Caco-2 (cell line): ENCODE results near the gene RSPO1. TPM values are rescaled to one million over a fixed set of nuclear protein-coding genes. Genes with fewer than 3 reads are reported as not detected.

Experiments used
- BruUV-seq: library from RNA; stranded (reverse); fragments of 400-500 nt; replicated peaks from 2 replicates; lab custom pipeline; 2021; lab: Mats Ljungman, UMichigan
- CTCF ChIA-PET: fragments of 300-600 bp; sonication (Branson Sonifier 250); formaldehyde crosslinking; loops from one replicate; lab custom pipeline; 2022; ENCODE audit warnings: antibody characterized with exemption; lab: Charles Lee
- POLR2A ChIA-PET: fragments of 300-600 bp; sonication (Branson Sonifier 250); formaldehyde crosslinking; loops from one replicate; lab custom pipeline; 2022; ENCODE audit warnings: antibody characterized with exemption; lab: Charles Lee
- DNase-seq, 2 experiments: peaks; one replicate each; pipeline versions ENCODE4 v3.0.0 to v3.0.0-alpha.2; 2020 to 2022
- H3K27me3 ChIP-seq: replicated peaks from 2 replicates; pipeline ENCODE4 v1.6.0; 2011; ENCODE audit warnings: low read length; ENCODE audit not compliant: control insufficient read depth, insufficient read depth
- H3K36me3 ChIP-seq: 2 replicates; pipeline ENCODE4 v1.5.1; 2011; ENCODE audit warnings: low read length; ENCODE audit not compliant: control insufficient read depth, insufficient read depth
- H3K4me1 ChIP-seq: fragments of 250-450 bp; sonication (Bioruptor Pico); 2 replicates; pipeline ENCODE4 v1.5.1; 2020; ENCODE audit warnings: mild to moderate bottlenecking
- H3K4me3 ChIP-seq: 2 replicates; pipeline ENCODE4 v1.5.1; 2011; ENCODE audit warnings: low read depth, mild to moderate bottlenecking, control low read depth, low read length
- H3K9me3 ChIP-seq: fragments of 250-450 bp; sonication (Bioruptor Pico); 2 replicates; pipeline ENCODE4 v1.5.1; 2020; ENCODE audit warnings: mild to moderate bottlenecking, moderate library complexity
- H3K27ac Mint-ChIP-seq: one replicate; pipeline ENCODE4 v1.8.0; 2022; ENCODE audit warnings: mixed read lengths; ENCODE audit not compliant: unreplicated experiment
- H3K27me3 Mint-ChIP-seq: one replicate; pipeline ENCODE4 v1.8.0; 2022; ENCODE audit warnings: mixed read lengths; ENCODE audit not compliant: insufficient read depth, unreplicated experiment
- H3K36me3 Mint-ChIP-seq: one replicate; pipeline ENCODE4 v1.8.0; 2022; ENCODE audit warnings: mild to moderate bottlenecking, mixed read lengths; ENCODE audit not compliant: insufficient read depth, unreplicated experiment
- H3K4me1 Mint-ChIP-seq: one replicate; pipeline ENCODE4 v1.8.0; 2022; ENCODE audit warnings: low read depth, mixed read lengths; ENCODE audit not compliant: unreplicated experiment
- H3K4me3 Mint-ChIP-seq: one replicate; pipeline ENCODE4 v1.8.0; 2022; ENCODE audit warnings: mild to moderate bottlenecking, moderate library complexity, mixed read lengths; ENCODE audit not compliant: unreplicated experiment
- H3K9me3 Mint-ChIP-seq: one replicate; pipeline ENCODE4 v1.8.0; 2022; ENCODE audit warnings: mixed read lengths; ENCODE audit not compliant: unreplicated experiment
- intact Hi-C: fragments of 100-400 bp; cut with micrococcal nuclease; formaldehyde crosslinking; loops from one replicate; pipeline ENCODE4 v1.10.0; 2022; ENCODE audit not compliant: unreplicated experiment
- total RNA-seq: library from RNA; stranded (reverse); gene quantifications from 2 replicates; pipeline ENCODE4 v1.2.3, GENCODE V29; 2022
- TF ChIP-seq, protein P1 (sequence below), 2 experiments: fragments of 200-600 bp in 1 of 2; IDR thresholded peaks; 1 replicate in 1 of 2; 2 replicates in 1 of 2; pipeline versions ENCODE4 v1.5.1 to v1.8.0; 2011 to 2022; ENCODE audit warnings: antibody characterized with exemption in 1 of 2, control low read depth in 1 of 2, inconsistent platforms in 1 of 2, low read depth in 1 of 2, low read length in 1 of 2, mild to moderate bottlenecking in 1 of 2, moderate library complexity in 1 of 2; ENCODE audit not compliant: insufficient read depth in 1 of 2, severe bottlenecking in 1 of 2, unreplicated experiment in 1 of 2

The RSPO1 gene
- total RNA-seq, 1 experiment from 2014 or later, result not detected

GRCh38 chr1:37609002-37609401 is 25.7 kb downstream of the RSPO1 start:
- Mint-ChIP-seq H3K27ac (no peak overlapping the region), H3K36me3 (no peaks in the 10 kb centered on the region), H3K9me3 (no peaks in the 10 kb centered on the region), H3K4me3 (no peak overlapping the region), H3K27me3 (peaks cover 8% of the 10 kb centered on the region), H3K4me1 (peaks cover 6% of the 10 kb centered on the region)
- intact Hi-C loops, result no loop called here
- TF ChIP-seq, protein P1, sequence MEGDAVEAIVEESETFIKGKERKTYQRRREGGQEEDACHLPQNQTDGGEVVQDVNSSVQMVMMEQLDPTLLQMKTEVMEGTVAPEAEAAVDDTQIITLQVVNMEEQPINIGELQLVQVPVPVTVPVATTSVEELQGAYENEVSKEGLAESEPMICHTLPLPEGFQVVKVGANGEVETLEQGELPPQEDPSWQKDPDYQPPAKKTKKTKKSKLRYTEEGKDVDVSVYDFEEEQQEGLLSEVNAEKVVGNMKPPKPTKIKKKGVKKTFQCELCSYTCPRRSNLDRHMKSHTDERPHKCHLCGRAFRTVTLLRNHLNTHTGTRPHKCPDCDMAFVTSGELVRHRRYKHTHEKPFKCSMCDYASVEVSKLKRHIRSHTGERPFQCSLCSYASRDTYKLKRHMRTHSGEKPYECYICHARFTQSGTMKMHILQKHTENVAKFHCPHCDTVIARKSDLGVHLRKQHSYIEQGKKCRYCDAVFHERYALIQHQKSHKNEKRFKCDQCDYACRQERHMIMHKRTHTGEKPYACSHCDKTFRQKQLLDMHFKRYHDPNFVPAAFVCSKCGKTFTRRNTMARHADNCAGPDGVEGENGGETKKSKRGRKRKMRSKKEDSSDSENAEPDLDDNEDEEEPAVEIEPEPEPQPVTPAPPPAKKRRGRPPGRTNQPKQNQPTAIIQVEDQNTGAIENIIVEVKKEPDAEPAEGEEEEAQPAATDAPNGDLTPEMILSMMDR (IDR thresholded peaks at IDR 0.05; ENCODE audit: insufficient read depth in 1 of 2, low read depth in 1 of 2, low read length in 1 of 2, severe bottlenecking in 1 of 2, unreplicated experiment in 1 of 2), result no peak
- ChIA-PET POLR2A (no interaction called here), CTCF (no interaction called here)
- no TSS peak for BruUV-seq
- Histone ChIP-seq H3K36me3 (no peaks in the 10 kb centered on the region), H3K4me1 (no peaks in the 10 kb centered on the region), H3K9me3 (no peaks in the 10 kb centered on the region), H3K27me3 (no peaks in the 10 kb centered on the region), H3K4me3 (no peak overlapping the region)
- DNase-seq, result no peak

DNA sequence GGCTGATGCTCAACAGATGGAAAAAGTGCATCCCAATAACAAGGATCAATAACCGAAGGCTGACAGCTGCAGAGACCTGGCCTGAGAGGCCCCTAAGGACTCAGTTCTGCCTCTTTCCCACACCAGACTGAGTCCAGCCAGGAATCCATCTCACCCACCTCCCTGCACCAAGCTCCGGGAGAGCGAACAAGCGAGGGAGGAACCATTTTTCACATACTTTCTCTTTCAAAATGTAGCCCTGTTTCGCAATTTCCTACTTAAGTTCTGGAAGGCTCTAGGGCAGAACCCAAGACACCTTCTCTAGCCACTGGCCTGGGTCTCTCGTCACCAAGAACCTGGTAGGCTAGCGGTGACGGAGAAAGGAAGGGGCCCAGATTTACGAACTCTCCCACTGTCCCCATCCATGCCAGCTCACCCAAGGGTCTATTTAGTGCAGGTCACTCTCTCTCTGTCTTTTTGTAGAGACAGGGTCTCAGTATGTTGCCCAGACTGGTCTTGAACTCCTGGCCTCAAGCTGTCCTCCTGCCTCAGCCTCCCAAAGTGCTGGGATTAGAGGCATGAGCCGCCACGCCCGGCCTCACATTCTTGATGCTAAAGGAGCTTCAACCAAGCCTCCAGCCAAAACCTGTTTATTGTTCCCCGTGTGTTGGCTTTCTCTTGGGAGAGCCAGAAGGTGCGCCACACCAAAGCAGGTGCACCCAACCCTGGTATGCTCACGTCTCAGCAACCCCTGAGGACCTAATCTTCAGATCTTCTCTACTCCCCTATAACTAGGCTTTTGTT is 28.0 kb downstream of the RSPO1 start:
- H3K4me1 ChIP-seq, result no peaks in the 10 kb centered on the region
- no peaks in the 10 kb centered on the region for H3K36me3 ChIP-seq
- CTCF ChIA-PET, result no interaction called here
- no peaks in the 10 kb centered on the region for H3K27me3 ChIP-seq
- no peak overlapping the region for H3K4me3 ChIP-seq
- TF ChIP-seq, protein P1 (IDR thresholded peaks at IDR 0.05; ENCODE audit: insufficient read depth in 1 of 2, low read depth in 1 of 2, low read length in 1 of 2, severe bottlenecking in 1 of 2, unreplicated experiment in 1 of 2), result no peak
- no peaks in the 10 kb centered on the region for H3K36me3 Mint-ChIP-seq
- H3K4me3 Mint-ChIP-seq, result no peak overlapping the region
- peaks cover 6% of the 10 kb centered on the region for H3K4me1 Mint-ChIP-seq
- no peaks in the 10 kb centered on the region for H3K27me3 Mint-ChIP-seq
- H3K9me3 ChIP-seq, result no peaks in the 10 kb centered on the region
- H3K27ac Mint-ChIP-seq, result no peak overlapping the region
- BruUV-seq, result no TSS peak
- H3K9me3 Mint-ChIP-seq, result no peaks in the 10 kb centered on the region
- POLR2A ChIA-PET, result interaction anchor here (0.9 kb wide), 1 partner anchor 9 kb away, joined by 5 read pairs; no protein-coding TSS in a partner anchor
- DNase-seq, result no peak
- intact Hi-C loops, result no loop called here

GRCh38 chr1:37605806-37606474 is 28.8 kb downstream of the RSPO1 start:
- POLR2A ChIA-PET, result no interaction called here
- no peak overlapping the region for H3K4me3 Mint-ChIP-seq

More at GRCh38 chr1:37605806-37606474, 28.8 kb downstream of the RSPO1 start:
- no TSS peak for BruUV-seq
- Histone ChIP-seq H3K4me3 (no peak overlapping the region), H3K36me3 (no peaks in the 10 kb centered on the region), H3K27me3 (no peaks in the 10 kb centered on the region), H3K9me3 (no peaks in the 10 kb centered on the region), H3K4me1 (no peaks in the 10 kb centered on the region)
- H3K36me3 Mint-ChIP-seq, result no peaks in the 10 kb centered on the region
- peaks cover 6% of the 10 kb centered on the region for H3K4me1 Mint-ChIP-seq
- H3K27ac Mint-ChIP-seq, result no peak overlapping the region
- no peaks in the 10 kb centered on the region for H3K27me3 Mint-ChIP-seq
- no peaks in the 10 kb centered on the region for H3K9me3 Mint-ChIP-seq
- no peak for DNase-seq
- intact Hi-C loops, result no loop called here
- TF ChIP-seq, protein P1 (IDR thresholded peaks at IDR 0.05; ENCODE audit: insufficient read depth in 1 of 2, low read depth in 1 of 2, low read length in 1 of 2, severe bottlenecking in 1 of 2, unreplicated experiment in 1 of 2), result no peak
- CTCF ChIA-PET, result no interaction called here
